C1 segment of cervical spinal cord (tissue), 14 donors: ENCODE measurements around the gene FST.

ENCODE experiments used
- DNase-seq, 14 donors: peaks; one replicate each; lab custom pipeline; 2025; lab: John Stamatoyannopoulos, UW

FST gene

GRCh38 chr5:53508125-53508524, 27.7 kb downstream of the FST start:
- no peak for DNase-seq

- DNase-seq, result no peak
Measured at GRCh38 chr5:53512539-53512938, 32.1 kb downstream of the FST start.

GRCh38 chr5:53515988-53516387, 35.6 kb downstream of the FST start:
- DNase-seq, result no peak

GRCh38 chr5:53520813-53521212, 40.4 kb downstream of the FST start:
- DNase-seq, result no peak
